IMR-90 (cell line): Measurements from ENCODE around the gene ZFYVE28. TPM values are rescaled to one million over a fixed set of nuclear protein-coding genes. Genes with fewer than 3 reads are reported as not detected.

ENCODE experiments used
- ATAC-seq: fragments of 200-7000 bp; cut with Tn5 transposase; 2 replicates; pipeline ENCODE4 v1.9.1; 2020; ENCODE audit warnings: low read depth, mild to moderate bottlenecking, moderate library complexity
- BruUV-seq: library from RNA; stranded (reverse); fragments of 400-500 nt; replicated peaks from 2 replicates; lab custom pipeline; 2021; lab: Mats Ljungman, UMichigan
- CTCF ChIA-PET: fragments of 300-600 bp; formaldehyde crosslinking; extraction: SDS; loops from one replicate; lab custom pipeline; 2021; ENCODE audit warnings: antibody characterized with exemption; lab: Yijun Ruan, JAX
- POLR2A ChIA-PET: fragments of 300-600 bp; sonication (Branson Sonifier 250); formaldehyde crosslinking; loops from one replicate; lab custom pipeline; 2022; ENCODE audit warnings: antibody characterized with exemption; ENCODE audit not compliant: unreplicated experiment; lab: Charles Lee
- DNase-seq: peaks from one replicate; pipeline ENCODE4 v3.0.0; 2013
- H2AFZ ChIP-seq: replicated peaks from 2 replicates; pipeline ENCODE3; 2013; ENCODE audit warnings: low read length, mild to moderate bottlenecking; ENCODE audit not compliant: poor library complexity
- H2AK5ac ChIP-seq: 2 replicates; pipeline ENCODE4 v1.6.1; 2013; ENCODE audit warnings: low read depth, low read length, inconsistent platforms
- H2AK9ac ChIP-seq: replicated peaks from 2 replicates; pipeline ENCODE3; 2013; ENCODE audit warnings: mild to moderate bottlenecking, low read depth, low read length, moderate library complexity; ENCODE audit not compliant: poor library complexity
- H2BK120ac ChIP-seq: 2 replicates; pipeline ENCODE4 v1.6.1; 2013; ENCODE audit warnings: low read depth, low read length, inconsistent platforms
- H2BK15ac ChIP-seq: 3 replicates; pipeline ENCODE4 v1.6.1; 2013; ENCODE audit warnings: low read depth, low read length, inconsistent platforms
- H2BK20ac ChIP-seq: 2 replicates; pipeline ENCODE4 v1.6.1; 2013; ENCODE audit warnings: low read depth, mild to moderate bottlenecking, inconsistent platforms, low read length, moderate library complexity
- H2BK5ac ChIP-seq: 2 replicates; pipeline ENCODE4 v1.6.1; 2013; ENCODE audit warnings: mild to moderate bottlenecking, low read depth, low read length, inconsistent platforms; ENCODE audit not compliant: poor library complexity, severe bottlenecking
- H3K14ac ChIP-seq: replicated peaks from 2 replicates; pipeline ENCODE4 v1.6.1; 2013; ENCODE audit warnings: low read depth, low read length, inconsistent platforms
- H3K18ac ChIP-seq: 2 replicates; pipeline ENCODE4 v1.6.1; 2013; ENCODE audit warnings: low read depth, low read length, control low read depth
- H3K23ac ChIP-seq: 2 replicates; pipeline ENCODE4 v1.6.1; 2013; ENCODE audit warnings: low read depth, low read length, inconsistent platforms
- H3K27ac ChIP-seq: 2 replicates; pipeline ENCODE4 v1.5.1; 2013; ENCODE audit warnings: mild to moderate bottlenecking, control low read depth, low read length; ENCODE audit not compliant: insufficient read depth
- H3K27me3 ChIP-seq: 2 replicates; pipeline ENCODE4 v1.6.1; 2013; ENCODE audit warnings: low read length; ENCODE audit not compliant: control insufficient read depth, insufficient read depth
- H3K36me3 ChIP-seq: 2 replicates; pipeline ENCODE4 v1.6.1; 2013; ENCODE audit warnings: low read length, mixed read lengths; ENCODE audit not compliant: control insufficient read depth, insufficient read depth
- H3K4ac ChIP-seq: 2 replicates; pipeline ENCODE4 v1.6.1; 2013; ENCODE audit warnings: low read depth, low read length, inconsistent platforms
- H3K4me1 ChIP-seq: 2 replicates; pipeline ENCODE4 v1.6.1; 2013; ENCODE audit warnings: low read length, mixed read lengths; ENCODE audit not compliant: control insufficient read depth, insufficient read depth
- H3K4me2 ChIP-seq: 2 replicates; pipeline ENCODE4 v1.6.1; 2013; ENCODE audit warnings: low read depth, mild to moderate bottlenecking, control low read depth, low read length, moderate library complexity
- H3K4me3 ChIP-seq: 2 replicates; pipeline ENCODE4 v1.5.1; 2013; ENCODE audit warnings: low read depth, mild to moderate bottlenecking, control low read depth, low read length, moderate library complexity; ENCODE audit not compliant: insufficient read depth
- H3K56ac ChIP-seq: 2 replicates; pipeline ENCODE4 v1.6.1; 2013; ENCODE audit warnings: low read length, inconsistent platforms; ENCODE audit not compliant: insufficient read depth; ENCODE audit errors: extremely low read depth
- H3K79me1 ChIP-seq, 2 experiments: 2 replicates each; pipeline ENCODE4 v1.6.1; 2013; ENCODE audit warnings: low read length in 2 of 2, inconsistent platforms in 1 of 2, low read depth in 1 of 2
- H3K9ac ChIP-seq: 2 replicates; pipeline ENCODE4 v1.6.1; 2013; ENCODE audit warnings: low read depth, low read length, control low read depth
- H3K9me1 ChIP-seq: 2 replicates; pipeline ENCODE4 v1.6.1; 2013; ENCODE audit warnings: low read length, inconsistent platforms; ENCODE audit not compliant: insufficient read depth
- H3K9me3 ChIP-seq: 2 replicates; pipeline ENCODE4 v1.6.1; 2013; ENCODE audit warnings: low read length; ENCODE audit not compliant: control insufficient read depth, insufficient read depth
- H4K20me1 ChIP-seq: 2 replicates; pipeline ENCODE4 v1.6.1; 2013; ENCODE audit warnings: low read length, inconsistent platforms; ENCODE audit not compliant: insufficient read depth
- H4K5ac ChIP-seq: 2 replicates; pipeline ENCODE4 v1.6.1; 2013; ENCODE audit warnings: mild to moderate bottlenecking, low read depth, low read length, control low read depth
- H4K8ac ChIP-seq, 2 experiments: 2 replicates each; pipeline ENCODE4 v1.6.1; 2013; ENCODE audit warnings: low read depth in 2 of 2, low read length in 2 of 2, control low read depth in 1 of 2, inconsistent platforms in 1 of 2
- H4K91ac ChIP-seq: 2 replicates; pipeline ENCODE4 v1.6.1; 2013; ENCODE audit warnings: low read depth, low read length, inconsistent platforms; ENCODE audit not compliant: insufficient read depth
- BHLHE40 ChIP-seq: fragments of 150-350 bp; IDR thresholded peaks from 2 replicates; pipeline ENCODE4 v1.6.1; 2016; ENCODE audit warnings: mild to moderate bottlenecking, low read depth, low read length
- NFE2L2 ChIP-seq: fragments of 150-350 bp; IDR thresholded peaks from 2 replicates; pipeline ENCODE4 v1.6.1; 2016; ENCODE audit warnings: low read depth, mild to moderate bottlenecking, low read length
- POLR2A ChIP-seq: IDR thresholded peaks from 2 replicates; pipeline ENCODE4 v1.6.1; 2012; ENCODE audit warnings: mild to moderate bottlenecking, low read depth, low read length
- RCOR1 ChIP-seq: IDR thresholded peaks from 2 replicates; pipeline ENCODE4 v1.6.1; 2012; ENCODE audit warnings: mild to moderate bottlenecking, low read length, improper control_type of control experiment; ENCODE audit not compliant: insufficient replicate concordance
- RFX5 ChIP-seq: IDR thresholded peaks from 2 replicates; pipeline ENCODE4 v1.8.0; 2012; ENCODE audit warnings: low read depth, mild to moderate bottlenecking, low read length, moderate library complexity
- WGBS, 2 experiments: methylation state at CpG; one replicate each; pipeline versions ENCODE4 v1.1.5 to v1.1.7; 2013; ENCODE audit warnings: missing lambda C conversion rate in 2 of 2; ENCODE audit not compliant: insufficient read length in 1 of 2; ENCODE audit errors: extremely low coverage in 2 of 2; 5-methylcytosine and 5-hydroxymethylcytosine counted together
- dilution Hi-C: fragments of 300-500 bp; cut with HindIII; formaldehyde crosslinking; loops from one replicate; pipeline ENCODE4 v1.14.3; 2018; ENCODE audit warnings: low sequenced_read_pairs; ENCODE audit not compliant: unreplicated experiment
- in situ Hi-C: fragments of 300-500 bp; cut with MboI; formaldehyde crosslinking; loops from 3 replicates; pipeline ENCODE4 v1.14.3; 2019; ENCODE audit warnings: low sequenced_read_pairs, inconsistent platforms, mixed read lengths
- intact Hi-C: fragments of 100-400 bp; cut with micrococcal nuclease; formaldehyde crosslinking; loops from 2 replicates; pipeline ENCODE4 v1.10.0; 2022
- polyA plus RNA-seq, 3 experiments: library from polyadenylated mRNA; depleted of rRNA; stranded (reverse); fragments of >200 nt; gene quantifications; 2 replicates each; pipeline ENCODE4 v1.2.3, GENCODE V29; 2012; ENCODE audit warnings: low replicate concordance in 1 of 3
- total RNA-seq: library from RNA; depleted of rRNA; stranded (reverse); fragments of >200 nt; gene quantifications from 2 replicates; pipeline ENCODE4 v1.2.3, GENCODE V29; 2012

Gene ZFYVE28
- total and polyA plus RNA-seq, 2 of the 4 experiments (the other 2 are of a cell fraction) = 0.36 to 1.2 TPM

GRCh38 chr4:2269618-2270163 lies 148.8 kb downstream of the ZFYVE28 start:
- Histone ChIP-seq H3K27me3 (peaks cover 2% of the 10 kb centered on the region; the same call in 1 of the 2 replicates), H3K36me3 (no peaks in the 10 kb centered on the region), H4K20me1 (no peaks in the 10 kb centered on the region), H2AFZ (no peak overlapping the region), H2BK120ac (no peak overlapping the region), H3K23ac (no peak overlapping the region), H3K56ac (no peak overlapping the region), H4K8ac (no peak overlapping the region), H2BK20ac (no peak overlapping the region), H3K9me1 (no peaks in the 10 kb centered on the region), H3K4me3 (no peak overlapping the region), H3K27ac (no peak overlapping the region), H3K4ac (no peak overlapping the region), H2AK9ac (no peak overlapping the region), H2AK5ac (no peak overlapping the region), H2BK5ac (no peak overlapping the region), H3K14ac (no peak overlapping the region), H3K79me1 (no peaks in the 10 kb centered on the region), H3K4me1 (peaks cover 3% of the 10 kb centered on the region; the same call in 1 of the 2 replicates), H3K4me2 (no peak overlapping the region), H4K5ac (no peak overlapping the region), H3K9me3 (no peaks in the 10 kb centered on the region), H3K9ac (no peak overlapping the region), H3K18ac (no peak overlapping the region), H4K91ac (no peak overlapping the region), H2BK15ac (no peak overlapping the region)
- TF ChIP-seq POLR2A (no peak), RFX5 (no peak), BHLHE40 (no peak), RCOR1 (no peak), NFE2L2 (no peak)
- intact Hi-C loops = loop anchor here (10.0 kb wide), 1 partner anchor 145 kb away; the partner anchor contains the start of genes CFAP99 and ZFYVE28
- ATAC-seq (no peak), DNase-seq (no peak)
- in situ Hi-C loops = no loop called here
- WGBS, 2 experiments = 88% methylated on average over 5 of the region's 12 CpGs; no CpG with 5 or more reads in 1 of the 2 experiments
- POLR2A ChIA-PET = no interaction called here
- no TSS peak for BruUV-seq
- dilution Hi-C loops = no loop called here
- CTCF ChIA-PET = no interaction called here
